ENCODE data around the gene COLQ.
"Not testable (repeated sequence)": the region's sequence is repeated elsewhere in the genome, so short reads cannot be mapped to it uniquely, and the experiment has no call there.

- not testable (repeated sequence) for TF ChIP-seq BACH2 (CRISPR knock-in tag; IDR thresholded peaks at IDR 0.05; ENCODE audit: borderline replicate concordance); TOX (CRISPR knock-in tag; IDR thresholded peaks at IDR 0.05; ENCODE audit: borderline replicate concordance); CSRNP3 (CRISPR knock-in tag; IDR thresholded peaks at IDR 0.05); SNAI2 (CRISPR knock-in tag; IDR thresholded peaks at IDR 0.05); ZFP3 (CRISPR knock-in tag; IDR thresholded peaks at IDR 0.05); CREB5 (CRISPR knock-in tag; IDR thresholded peaks at IDR 0.05; ENCODE audit: low read depth); ARNTL (CRISPR knock-in tag; IDR thresholded peaks at IDR 0.05; ENCODE audit: borderline replicate concordance, low read depth); ZC3H10 (CRISPR knock-in tag; IDR thresholded peaks at IDR 0.05); ISL1 (CRISPR knock-in tag; IDR thresholded peaks at IDR 0.05); ZFP30 (CRISPR knock-in tag; IDR thresholded peaks at IDR 0.05); TSHZ2 (CRISPR knock-in tag; IDR thresholded peaks at IDR 0.05); ZNF565 (CRISPR knock-in tag; conservative IDR thresholded peaks at IDR 0.05; ENCODE audit: low read depth)
Measured at GRCh38 chr3:15456915-15457314, 64.6 kb downstream of the COLQ start.
